Measurements from ENCODE around the gene DENND5A.
A peak's percentile ranks its signal among the peaks of the same experiment; 100 is the strongest.

Gene DENND5A

DNA sequence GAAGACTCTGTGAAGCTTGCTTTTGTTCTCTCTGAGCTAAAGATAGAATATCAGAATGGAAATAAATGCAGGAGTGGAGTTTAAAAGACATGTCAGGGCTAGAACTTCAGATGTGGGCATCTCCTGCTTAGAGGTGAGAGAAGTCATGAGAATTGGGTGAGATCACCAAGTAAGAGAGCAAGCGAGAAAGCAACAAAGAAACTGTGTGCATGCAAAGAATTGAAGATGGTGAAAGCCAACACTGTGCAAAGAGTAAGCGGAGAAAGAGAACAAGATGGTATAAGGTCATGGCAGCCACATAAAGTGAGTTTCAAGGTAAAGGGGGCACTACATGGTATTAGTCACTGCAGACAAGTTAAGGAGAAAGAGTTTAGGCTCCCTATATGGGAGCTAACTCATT, 116.4 kb downstream of the DENND5A start:
- Mint-ChIP-seq H3K4me1 (no peaks in the 10 kb centered on the region), H3K27me3 (no peaks in the 10 kb centered on the region), H3K9me3 (no peaks in the 10 kb centered on the region), H3K36me3 (peaks cover 55% of the 10 kb centered on the region), H3K4me3 (no peak overlapping the region), H3K27ac (no peak overlapping the region)
- ATAC-seq: no peak

DNA sequence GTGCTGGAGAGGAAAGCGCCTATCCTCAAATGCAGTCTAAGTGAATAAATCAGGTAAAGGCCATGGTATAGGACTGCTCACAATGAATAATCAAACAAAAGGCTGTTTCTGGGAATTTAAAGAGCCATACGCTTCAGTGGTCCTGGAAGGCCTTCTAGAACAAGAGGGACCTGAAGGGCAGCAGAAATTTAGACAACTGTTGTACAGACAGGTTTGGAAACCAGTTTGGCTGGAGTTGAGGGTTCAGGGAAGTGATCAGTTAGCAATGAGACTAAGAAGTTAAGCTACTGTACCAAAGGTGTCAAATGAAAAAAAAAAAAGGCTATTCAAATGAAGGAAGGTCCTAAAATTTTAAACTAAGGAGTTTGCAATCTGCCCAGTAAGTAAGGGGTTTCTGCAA, 117.1 kb downstream of the DENND5A start:
- Mint-ChIP-seq H3K36me3 (peaks cover 58% of the 10 kb centered on the region), H3K9me3 (no peaks in the 10 kb centered on the region), H3K27ac (no peak overlapping the region)

DNA sequence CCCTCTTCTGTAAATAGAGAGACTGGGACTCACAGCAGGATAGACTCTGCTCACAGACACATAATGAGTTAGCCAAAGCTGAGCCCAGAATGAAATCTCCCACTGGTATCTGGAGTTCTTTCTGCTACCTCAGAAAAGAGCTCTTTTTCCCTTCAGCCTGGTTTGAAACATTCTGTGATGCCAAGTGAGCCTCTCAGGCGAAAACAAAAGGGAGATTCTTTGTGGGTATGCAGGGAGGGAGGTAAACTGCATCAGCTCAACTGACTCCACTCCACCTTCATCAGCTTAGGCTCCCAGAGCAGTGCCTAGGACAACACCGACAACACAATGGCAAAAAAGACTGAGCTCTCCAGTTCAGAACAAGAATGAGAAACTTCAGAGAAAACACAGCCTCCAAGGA, 118.7 kb downstream of the DENND5A start:
- Mint-ChIP-seq H3K27me3 (no peaks in the 10 kb centered on the region), H3K4me1 (no peaks in the 10 kb centered on the region), H3K9me3 (no peaks in the 10 kb centered on the region), H3K36me3 (peaks cover 64% of the 10 kb centered on the region), H3K27ac (no peak overlapping the region), H3K4me3 (no peak overlapping the region)
- no peak for ATAC-seq

More for the DNA sequence above, 117.1 kb downstream of the DENND5A start:
- Mint-ChIP-seq H3K4me1 (no peaks in the 10 kb centered on the region), H3K4me3 (no peak overlapping the region), H3K27me3 (no peaks in the 10 kb centered on the region)
- ATAC-seq: no peak

DNA sequence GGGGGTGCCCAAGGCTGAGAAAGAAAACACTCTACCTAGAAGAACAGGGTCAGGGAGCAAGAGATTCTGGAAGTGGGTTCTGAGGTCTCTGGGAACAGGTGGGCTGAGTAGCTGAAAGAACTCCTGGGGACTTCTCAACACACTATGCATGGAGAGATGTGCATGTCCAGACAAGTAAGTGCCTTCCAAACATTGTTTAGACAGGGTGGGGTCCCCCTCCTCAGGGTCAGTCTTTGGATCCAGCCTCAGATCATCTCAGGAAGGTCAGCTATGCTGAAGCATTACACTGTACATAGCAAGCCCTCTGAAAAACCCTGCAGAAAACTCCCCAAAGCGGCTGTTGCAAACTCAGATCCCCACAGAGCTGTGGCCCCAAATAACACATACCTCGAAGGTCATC, 119.9 kb downstream of the DENND5A start:
- Mint-ChIP-seq H3K4me1 (no peaks in the 10 kb centered on the region), H3K9me3 (no peaks in the 10 kb centered on the region), H3K36me3 (peaks cover 73% of the 10 kb centered on the region), H3K27me3 (no peaks in the 10 kb centered on the region), H3K4me3 (no peak overlapping the region), H3K27ac (no peak overlapping the region)
- ATAC-seq: no peak

DNA sequence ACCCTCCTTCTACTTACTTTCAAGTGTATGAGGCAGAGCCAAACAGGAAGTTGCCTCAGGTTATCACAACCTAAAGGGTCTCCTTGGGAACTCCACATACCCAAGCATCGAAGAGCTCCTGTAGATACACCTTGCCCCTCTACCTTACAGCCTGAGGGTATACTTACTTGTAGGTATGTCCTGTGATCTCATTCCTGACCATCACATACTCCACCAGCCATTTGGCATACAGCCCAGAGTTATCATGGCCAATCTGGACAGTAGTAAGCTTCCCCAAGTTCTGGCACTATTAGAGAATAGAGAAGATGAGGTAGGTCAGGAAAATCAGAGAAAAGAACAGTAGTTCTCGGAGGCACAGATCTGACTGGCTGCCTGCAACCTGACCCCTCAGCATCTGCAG, 120.3 kb downstream of the DENND5A start:
- Mint-ChIP-seq H3K27ac (no peak overlapping the region), H3K4me1 (no peaks in the 10 kb centered on the region), H3K9me3 (no peaks in the 10 kb centered on the region), H3K36me3 (peaks cover 75% of the 10 kb centered on the region), H3K27me3 (no peaks in the 10 kb centered on the region), H3K4me3 (no peak overlapping the region)
- no peak for ATAC-seq

DNA sequence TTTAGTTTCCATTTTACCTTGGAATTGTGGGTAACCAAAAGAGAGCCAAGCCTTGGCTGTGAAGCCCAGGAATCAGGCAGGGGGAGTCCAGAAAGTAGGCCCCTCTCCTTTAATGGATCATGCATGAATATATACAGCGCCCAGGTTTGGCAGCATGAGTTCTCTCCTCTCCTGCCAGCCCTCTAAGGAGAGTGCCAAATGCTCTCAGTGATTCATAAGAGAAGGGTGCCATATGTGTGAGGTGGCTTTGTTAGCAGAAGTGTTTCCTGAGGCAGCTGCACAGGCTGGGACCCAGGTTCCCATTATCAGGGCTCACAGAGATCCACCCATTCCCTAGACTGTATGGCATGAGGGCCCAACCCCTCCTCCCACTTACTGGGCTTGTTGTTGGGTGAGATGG, 121.4 kb downstream of the DENND5A start:
- H3K9me3 Mint-ChIP-seq: no peaks in the 10 kb centered on the region
- no peak overlapping the region for H3K4me3 Mint-ChIP-seq
- peaks cover 70% of the 10 kb centered on the region for H3K36me3 Mint-ChIP-seq
- no peak overlapping the region for H3K27ac Mint-ChIP-seq
- no peak for ATAC-seq
- no peaks in the 10 kb centered on the region for H3K4me1 Mint-ChIP-seq
- no peaks in the 10 kb centered on the region for H3K27me3 Mint-ChIP-seq

DNA sequence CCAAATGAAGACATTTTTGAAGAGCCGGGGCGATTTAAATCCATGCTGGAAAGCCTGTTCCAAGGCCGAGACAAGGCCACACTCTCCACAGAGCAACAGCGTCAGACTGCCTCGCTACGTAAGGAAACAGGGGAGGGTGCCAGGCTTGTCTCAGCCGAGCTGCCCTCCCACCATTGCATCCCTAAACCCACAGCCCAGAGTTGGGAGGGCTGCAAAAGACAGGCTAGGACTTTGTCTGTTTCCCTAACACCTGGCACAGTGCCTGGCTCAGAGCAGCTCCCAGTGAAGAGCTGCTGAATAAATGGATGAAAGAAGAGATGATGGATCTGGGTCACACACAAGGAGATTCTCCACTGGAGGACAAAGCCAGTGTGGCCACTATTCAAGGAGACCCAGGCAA, 122.4 kb downstream of the DENND5A start:
- no peak overlapping the region for H3K27ac Mint-ChIP-seq
- H3K36me3 Mint-ChIP-seq: peaks cover 61% of the 10 kb centered on the region
- H3K9me3 Mint-ChIP-seq: no peaks in the 10 kb centered on the region
- no peak overlapping the region for H3K4me3 Mint-ChIP-seq
- no peaks in the 10 kb centered on the region for H3K27me3 Mint-ChIP-seq
- peaks cover 3% of the 10 kb centered on the region for H3K4me1 Mint-ChIP-seq
- ATAC-seq: no peak

DNA sequence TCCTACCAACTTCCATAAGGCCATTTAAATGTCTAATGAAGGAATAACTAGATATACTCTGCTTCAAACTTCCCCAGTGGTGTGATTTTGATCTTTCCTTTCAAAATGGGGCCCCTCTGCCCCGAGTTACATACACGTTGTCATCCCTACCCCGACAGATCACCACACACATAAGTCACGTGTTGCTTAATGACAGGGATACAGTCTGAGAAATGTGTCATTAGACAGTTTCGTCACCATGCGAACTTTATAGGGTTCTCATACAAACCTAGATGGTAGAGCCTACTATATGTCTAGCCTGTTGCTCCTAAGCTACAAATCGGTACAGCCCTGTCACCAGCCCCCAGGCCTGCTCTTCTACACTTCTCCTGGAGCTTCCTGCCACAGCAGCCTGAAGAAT, 124.0 kb downstream of the DENND5A start:
- H3K27me3 Mint-ChIP-seq: no peaks in the 10 kb centered on the region
- no peak overlapping the region for H3K4me3 Mint-ChIP-seq
- H3K9me3 Mint-ChIP-seq: no peaks in the 10 kb centered on the region
- ATAC-seq: no peak
- H3K27ac Mint-ChIP-seq: no peak overlapping the region
- peaks cover 7% of the 10 kb centered on the region for H3K4me1 Mint-ChIP-seq
- H3K36me3 Mint-ChIP-seq: peaks cover 48% of the 10 kb centered on the region

DNA sequence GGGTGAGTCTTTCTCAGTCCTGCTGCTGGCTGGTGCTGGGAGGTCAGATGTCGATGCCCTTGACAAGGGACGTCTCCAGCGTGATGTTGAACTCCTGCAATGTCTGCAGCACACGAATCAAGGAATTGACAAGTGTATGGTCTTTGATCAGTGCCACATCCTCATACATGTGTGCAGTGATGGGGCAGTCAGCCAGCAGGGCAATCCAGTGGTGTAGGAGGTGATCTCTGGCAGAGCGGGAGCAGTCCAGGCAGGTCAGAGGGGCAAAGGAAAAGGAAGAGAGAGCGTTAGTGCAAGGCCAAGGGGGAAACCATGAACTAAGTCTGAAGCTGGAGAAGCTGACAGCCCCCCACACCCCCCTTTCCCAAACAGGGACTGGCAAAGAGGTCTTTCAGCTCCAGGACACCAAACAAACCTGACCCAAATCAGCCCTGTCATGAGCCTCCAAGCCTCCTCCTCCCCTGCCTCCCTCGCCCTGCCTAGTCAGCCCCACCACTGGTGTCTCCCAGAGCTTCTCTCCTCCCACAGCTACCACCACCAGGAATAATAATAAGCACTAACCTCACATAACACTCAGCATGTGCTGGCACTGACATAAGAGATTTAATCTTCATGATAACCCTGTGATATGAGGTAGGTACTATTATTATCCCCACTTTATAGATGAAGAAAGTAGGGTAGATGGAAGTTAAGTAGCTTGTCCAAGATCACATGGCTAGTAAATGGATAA, 125.4 kb downstream of the DENND5A start:
- peaks cover 7% of the 10 kb centered on the region for H3K4me1 Mint-ChIP-seq
- no peaks in the 10 kb centered on the region for H3K9me3 Mint-ChIP-seq
- H3K27ac Mint-ChIP-seq: no peak overlapping the region
- H3K4me3 Mint-ChIP-seq: no peak overlapping the region
- no peak for ATAC-seq
- H3K36me3 Mint-ChIP-seq: peaks cover 38% of the 10 kb centered on the region
- no peaks in the 10 kb centered on the region for H3K27me3 Mint-ChIP-seq

DNA sequence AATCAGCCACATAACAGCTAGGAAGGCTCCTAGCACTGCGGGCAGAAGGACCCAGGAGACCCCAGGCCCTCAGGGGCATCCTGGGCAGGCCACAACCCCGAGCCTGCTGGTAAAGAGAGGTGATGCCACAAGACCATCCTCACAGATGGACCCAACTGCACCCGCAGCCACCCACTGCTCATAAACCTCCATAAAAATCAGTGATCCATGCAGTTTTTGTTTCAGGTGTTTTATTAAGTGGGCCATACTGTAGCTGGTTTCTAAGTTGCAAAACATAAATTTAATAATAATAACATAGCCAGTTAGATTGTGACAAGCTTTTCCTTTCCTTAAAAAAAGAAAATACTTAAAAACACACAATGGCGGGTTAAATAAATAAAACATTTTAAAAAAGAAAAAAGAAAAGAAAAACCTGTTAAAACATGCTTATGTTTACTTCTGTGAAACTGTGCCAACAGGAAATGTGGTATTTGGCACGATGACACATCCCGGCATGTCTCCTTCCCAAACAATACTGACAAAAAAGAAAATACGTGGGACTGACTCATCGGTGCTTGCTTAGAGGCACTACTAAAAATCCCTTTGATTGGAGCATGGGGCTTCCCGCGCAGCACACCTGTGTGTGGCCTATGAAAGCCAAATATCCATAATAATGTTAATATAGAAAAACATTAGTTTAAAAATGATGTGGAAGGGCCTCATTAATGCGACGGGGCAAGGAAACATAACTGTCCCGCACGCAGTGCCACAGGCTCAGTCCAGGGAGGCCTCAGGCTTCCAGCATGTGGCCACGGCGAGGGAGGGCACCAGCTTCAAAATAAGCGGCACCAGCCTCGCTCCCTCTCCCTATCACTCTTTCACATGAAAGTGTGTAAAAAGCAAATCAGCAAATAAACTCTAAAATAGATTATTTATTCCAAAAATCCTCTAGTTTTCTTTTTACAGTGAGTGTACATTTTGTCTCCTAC, 126.3 kb downstream of the DENND5A start:
- no peak overlapping the region for H3K27ac Mint-ChIP-seq
- peaks cover 37% of the 10 kb centered on the region for H3K36me3 Mint-ChIP-seq
- ATAC-seq: no peak
- no peaks in the 10 kb centered on the region for H3K27me3 Mint-ChIP-seq
- no peaks in the 10 kb centered on the region for H3K9me3 Mint-ChIP-seq
- H3K4me1 Mint-ChIP-seq: peaks cover 7% of the 10 kb centered on the region
- no peak overlapping the region for H3K4me3 Mint-ChIP-seq

DNA sequence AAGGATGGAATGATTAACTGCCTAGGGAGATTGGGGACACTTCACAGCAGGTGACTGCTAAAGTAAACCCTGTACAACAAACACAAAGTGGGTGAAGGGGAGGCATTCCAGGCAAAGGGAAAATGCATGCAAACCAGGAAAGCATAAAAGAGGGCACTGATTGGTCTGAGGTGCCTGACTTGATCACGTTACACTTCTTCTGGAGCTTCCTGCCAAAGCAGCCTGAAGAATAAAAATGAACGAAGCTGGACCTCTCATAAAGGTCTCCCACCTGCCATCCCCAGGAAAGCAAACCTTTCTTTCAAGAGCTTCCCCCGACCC, 127.1 kb downstream of the DENND5A start:
- H3K9me3 Mint-ChIP-seq: no peaks in the 10 kb centered on the region
- H3K4me1 Mint-ChIP-seq: peaks cover 7% of the 10 kb centered on the region
- no peak overlapping the region for H3K27ac Mint-ChIP-seq
- no peak for ATAC-seq
- H3K4me3 Mint-ChIP-seq: no peak overlapping the region
- no peaks in the 10 kb centered on the region for H3K27me3 Mint-ChIP-seq
- peaks cover 35% of the 10 kb centered on the region for H3K36me3 Mint-ChIP-seq

DNA sequence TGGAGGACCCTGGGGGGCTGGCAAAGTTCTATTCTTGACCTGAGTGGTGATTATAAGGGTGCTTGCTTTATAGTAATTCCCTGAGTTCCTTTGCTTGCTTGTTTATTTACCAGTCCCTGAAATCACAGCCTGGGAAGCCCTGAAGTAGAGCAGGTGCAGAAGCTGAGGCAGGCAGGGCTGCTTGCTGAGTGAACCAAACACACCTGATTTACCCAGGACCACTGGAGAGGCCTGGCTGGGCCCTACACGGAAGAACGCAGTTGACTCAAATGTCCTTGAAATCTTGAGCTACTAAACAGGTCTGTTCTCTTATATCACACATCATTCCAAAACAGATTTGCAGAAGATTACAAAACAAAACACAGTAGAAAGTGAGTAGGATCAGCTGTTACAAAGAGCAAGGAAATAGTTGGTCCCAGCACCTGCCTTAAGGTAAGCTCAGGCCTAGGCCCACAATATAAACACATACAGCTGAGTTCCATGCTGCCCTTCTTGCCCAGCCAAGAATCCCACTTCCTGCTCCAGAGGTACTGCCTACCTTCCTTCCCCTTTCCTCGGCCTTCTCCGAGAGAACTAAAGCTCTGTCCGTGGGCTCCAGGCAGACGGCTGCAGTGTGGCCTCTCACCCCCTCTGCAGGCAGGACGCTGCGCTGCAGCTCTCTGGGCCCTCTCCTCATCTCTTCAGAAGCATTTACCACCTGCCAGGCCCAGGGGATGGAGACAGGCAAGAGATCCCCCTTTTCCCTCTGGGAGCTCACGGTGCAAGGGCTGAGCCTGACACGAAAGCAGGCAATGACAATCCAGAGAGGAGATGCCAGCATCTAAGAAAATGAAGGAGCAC, 127.6 kb downstream of the DENND5A start:
- H3K9me3 Mint-ChIP-seq: no peaks in the 10 kb centered on the region
- ATAC-seq: peak; percentile 85
- no peak overlapping the region for H3K27ac Mint-ChIP-seq
- H3K27me3 Mint-ChIP-seq: no peaks in the 10 kb centered on the region
- peaks cover 29% of the 10 kb centered on the region for H3K36me3 Mint-ChIP-seq
- no peak overlapping the region for H3K4me3 Mint-ChIP-seq
- peaks cover 7% of the 10 kb centered on the region for H3K4me1 Mint-ChIP-seq

DNA sequence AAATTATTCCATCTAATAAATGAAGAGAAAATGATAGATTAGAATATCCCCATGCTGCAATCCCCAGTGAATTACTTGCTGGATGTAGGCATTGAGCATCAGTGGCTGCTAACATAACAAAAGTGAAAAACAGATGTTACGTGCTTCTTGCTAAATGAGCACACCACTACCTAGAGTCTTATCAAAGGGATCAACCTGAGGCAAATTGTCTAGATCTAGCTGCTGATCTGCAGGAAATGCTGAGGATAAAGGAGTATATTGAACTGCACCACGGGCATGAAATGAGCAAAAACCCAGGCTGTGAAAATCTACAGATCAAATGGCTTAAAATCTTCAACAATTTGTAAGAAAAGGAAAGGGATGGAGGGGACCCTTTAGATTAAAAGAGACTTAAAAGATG, 128.4 kb downstream of the DENND5A start:
- no peak overlapping the region for H3K27ac Mint-ChIP-seq
- ATAC-seq: no peak
- peaks cover 21% of the 10 kb centered on the region for H3K36me3 Mint-ChIP-seq

DNA sequence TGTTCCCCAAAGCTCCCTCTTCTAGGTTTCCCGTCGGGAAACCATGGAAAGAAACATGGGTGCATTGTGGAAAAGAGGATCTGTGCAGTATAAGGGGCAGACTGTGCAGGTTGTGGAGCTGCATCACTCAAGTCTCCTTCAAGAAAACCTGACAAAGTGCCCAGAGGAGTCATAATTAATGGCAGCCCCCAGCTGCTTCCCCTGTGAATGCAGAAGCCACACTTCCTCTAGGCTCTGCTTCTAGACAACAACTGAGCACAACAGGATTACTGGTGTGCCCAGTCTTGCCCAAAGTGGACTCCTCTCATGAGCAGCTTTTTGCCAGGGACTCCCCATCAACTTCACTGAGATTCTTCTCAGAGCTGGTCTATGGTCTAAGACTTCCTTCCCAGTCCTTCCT, 131.2 kb downstream of the DENND5A start:
- H3K4me1 Mint-ChIP-seq: peaks cover 7% of the 10 kb centered on the region
- H3K27me3 Mint-ChIP-seq: no peaks in the 10 kb centered on the region
- no peak overlapping the region for H3K27ac Mint-ChIP-seq
- no peak overlapping the region for H3K4me3 Mint-ChIP-seq
- H3K36me3 Mint-ChIP-seq: no peaks in the 10 kb centered on the region
- H3K9me3 Mint-ChIP-seq: no peaks in the 10 kb centered on the region
- no peak for ATAC-seq

More for the DNA sequence above, 128.4 kb downstream of the DENND5A start:
- Mint-ChIP-seq H3K27me3 (no peaks in the 10 kb centered on the region), H3K9me3 (no peaks in the 10 kb centered on the region), H3K4me3 (no peak overlapping the region), H3K4me1 (peaks cover 7% of the 10 kb centered on the region)

DNA sequence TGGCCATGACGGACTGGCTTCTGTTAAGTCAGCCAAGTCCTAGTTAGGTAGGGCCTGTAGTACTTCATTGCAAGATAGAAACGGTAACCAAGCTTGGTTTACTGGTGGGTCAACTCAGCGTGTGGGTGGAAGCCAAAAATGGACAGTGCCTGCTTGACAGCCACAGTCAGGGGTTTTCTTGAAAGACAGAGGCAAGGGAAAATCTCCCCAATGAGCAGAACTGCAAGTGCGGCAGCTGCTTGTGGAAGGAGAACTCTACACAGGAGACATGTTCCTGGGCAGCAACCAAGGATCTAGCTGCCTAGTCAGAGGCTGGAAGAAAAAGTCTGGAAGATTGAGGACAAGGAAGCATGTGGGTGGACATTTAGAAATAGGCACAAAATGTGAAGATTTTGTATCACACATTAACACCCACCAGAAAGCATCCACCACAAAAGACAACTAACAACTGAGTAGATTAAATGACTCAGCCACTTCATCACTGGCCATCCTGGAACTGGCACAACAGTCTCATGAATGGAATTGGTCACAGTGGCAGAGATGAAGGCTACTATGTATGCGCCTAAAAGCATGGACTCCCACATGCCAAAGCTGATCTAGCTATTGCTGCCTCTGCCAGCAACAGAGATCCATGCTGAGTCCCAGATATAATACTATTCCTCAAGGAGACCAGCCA, 132.8 kb downstream of the DENND5A start:
- no peaks in the 10 kb centered on the region for H3K4me1 Mint-ChIP-seq

More for the DNA sequence above, 132.8 kb downstream of the DENND5A start:
- ATAC-seq: no peak
- Mint-ChIP-seq H3K27ac (no peak overlapping the region), H3K4me3 (no peak overlapping the region), H3K36me3 (no peaks in the 10 kb centered on the region), H3K9me3 (no peaks in the 10 kb centered on the region), H3K27me3 (no peaks in the 10 kb centered on the region)
